Heart right ventricle (tissue), 16 donors: ENCODE results near the gene WBP2NL. TPM values are rescaled to one million over a fixed set of nuclear protein-coding genes. Genes with fewer than 3 reads are reported as not detected.

Experiments
- ATAC-seq, 8 donors: fragments of 200-7000 bp; cut with Tn5 transposase; one replicate each; pipeline ENCODE4 v1.9.1; 2020; ENCODE audit warnings: mild to moderate bottlenecking in 8 of 8, moderate library complexity in 8 of 8, moderate number of reproducible peaks in 1 of 8
- DNase-seq, 2 donors: peaks; one replicate each; pipeline ENCODE4 v3.0.0-alpha.2; 2020
- H3K27ac ChIP-seq, 10 donors: fragments of 200-600 bp; sonication (generic) in 2 of 10; one replicate each; pipeline versions ENCODE4 v1.5.0 to v1.8.0; 2020 to 2022; ENCODE audit warnings: mild to moderate bottlenecking in 3 of 10
- H3K27me3 ChIP-seq, 7 donors: fragments of 200-600 bp; one replicate each; pipeline ENCODE4 v1.8.0; 2021 to 2022; ENCODE audit warnings: mild to moderate bottlenecking in 2 of 7
- H3K36me3 ChIP-seq, 9 donors: fragments of 200-600 bp; sonication (generic) in 1 of 9; one replicate each; pipeline versions ENCODE4 v1.5.0 to v1.8.0; 2020 to 2022; ENCODE audit warnings: mild to moderate bottlenecking in 2 of 9
- H3K4me1 ChIP-seq, 9 donors: fragments of 200-600 bp; sonication (generic) in 1 of 9; one replicate each; pipeline versions ENCODE4 v1.5.0 to v1.8.0; 2020 to 2022; ENCODE audit warnings: mild to moderate bottlenecking in 4 of 9
- H3K4me3 ChIP-seq, 10 donors: fragments of 200-600 bp; sonication (generic) in 2 of 10; one replicate each; pipeline versions ENCODE4 v1.5.0 to v1.8.0; 2020 to 2022; ENCODE audit warnings: mild to moderate bottlenecking in 7 of 10, moderate library complexity in 2 of 10
- H3K9me3 ChIP-seq, 11 donors: fragments of 200-600 bp in 10 of 11; sonication (generic) in 2 of 11; one replicate each; pipeline versions ENCODE4 v1.5.0 to v1.8.0; 2013 to 2022; ENCODE audit warnings: mild to moderate bottlenecking in 2 of 11, control low read depth in 1 of 11, moderate library complexity in 1 of 11
- WGBS, 2 donors: extraction: QIAGEN DNeasy Blood & Tissue Kit; methylation state at CpG; one replicate each; pipeline ENCODE4 v1.1.7; 2013; ENCODE audit warnings: inconsistent platforms in 1 of 2; 5-methylcytosine and 5-hydroxymethylcytosine counted together
- intact Hi-C, 10 donors: fragments of 100-400 bp; cut with DNase I; formaldehyde crosslinking; loops; one replicate each; pipeline versions ENCODE4 v1.11.1 to v1.14.2; 2022
- polyA plus RNA-seq, 2 donors: library from polyadenylated mRNA; stranded (reverse); fragments of 200-250 nt; gene quantifications; one replicate each; pipeline ENCODE4 v1.2.3, GENCODE V29; 2013
- total RNA-seq, 10 donors: library from RNA; stranded (reverse); fragmentation: NEBNext Ultra II Directional in 3 of 10; extraction: Animal tissue kit (Norgen Biotek cat#: 25700) in 3 of 10; gene quantifications; one replicate each; pipeline versions ENCODE4 v1.2.1 to v1.2.4, GENCODE V29; 2021 to 2023
- TF ChIP-seq, protein P1 (sequence below), 9 donors: fragments of 200-600 bp; sonication (generic) in 2 of 9; IDR thresholded peaks; one replicate each; pipeline versions ENCODE4 v1.5.0 to v1.8.0; 2021 to 2022; ENCODE audit warnings: antibody characterized with exemption in 9 of 9, mild to moderate bottlenecking in 5 of 9, moderate library complexity in 1 of 9
- donor health status: Arrhythmogenic right ventricular cardiomyopathy.
- donor health status: ischemic (EF 13 %, LVEDD 7.1; RV severe dilation, severe dysfunction).
- donor health status: healthy with polysubstance abuse.
- donor health status: DM: no; HTN: yes; CAD: no.
- donor health status: DM: no; HTN: no; CAD: no.
- donor health status: ischemic (EF 25% LVEDD 6.9; RV normal size, moderate dysfunction).
- donor health status: ischemic (EF 25% LVEDD 5.7; RV mildly dilated, moderate dysfunction).
- donor health status: healthy.
- donor health status: DM: yes; HTN: yes; CAD: no.
- donor health status: Ischemic cardiomyopathy.
- donor health status: ischemic (EF 35%, LVEDD 5.7; RV mildly dilated, moderate dysfunction).
- donor health status: nonischemic (EF 11% LVEDD 7.7; RV severe dilation, severe dysfunction).
- donor health status: DM: yes; HTN: yes; CAD: no.
- donor health status: PGD.
- donor health status: ischemic (EF 29% LVEDD 5.4; RV normal size, mild dysfunction).
- donor health status: nonischemic (EF 23%, LVEDD 6.1; RV moderate dilation, normal function).

WBP2NL gene
- total and polyA plus RNA-seq, 12 donors = 0.09 to 0.81 (median 0.21) TPM; not detected in 5

DNA sequence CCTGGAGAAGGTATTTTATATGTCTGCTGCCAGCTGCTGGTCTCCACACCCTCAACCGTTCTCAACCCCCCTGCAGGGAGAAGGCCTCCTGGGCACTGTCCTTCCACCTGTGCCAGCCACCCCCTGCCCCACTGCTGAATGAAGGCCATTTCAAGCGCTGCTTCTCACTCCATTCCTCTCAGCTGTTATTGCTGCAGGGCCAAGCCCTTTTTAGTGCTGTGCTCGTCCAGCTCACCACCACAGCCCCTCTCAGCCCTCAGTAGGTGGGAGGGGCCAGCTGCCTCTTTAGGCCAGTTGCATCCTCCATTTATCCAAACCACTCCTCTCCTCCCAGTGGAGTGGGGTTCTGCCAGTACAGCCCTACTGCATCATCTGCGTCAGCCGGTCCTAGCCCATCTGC is 1.8 kb upstream of the WBP2NL start:
- Histone ChIP-seq H3K4me3 (no peak overlapping the region), H3K9me3 (no peaks in the 10 kb centered on the region), H3K4me1 (peaks cover 0 to 11% (median 0%) of the 10 kb centered on the region in 9 donors), H3K27me3 (peaks cover 0 to 16% (median 3%) of the 10 kb centered on the region in 7 donors), H3K36me3 (no peaks in the 10 kb centered on the region), H3K27ac (no peak overlapping the region)
- TF ChIP-seq, protein P1, sequence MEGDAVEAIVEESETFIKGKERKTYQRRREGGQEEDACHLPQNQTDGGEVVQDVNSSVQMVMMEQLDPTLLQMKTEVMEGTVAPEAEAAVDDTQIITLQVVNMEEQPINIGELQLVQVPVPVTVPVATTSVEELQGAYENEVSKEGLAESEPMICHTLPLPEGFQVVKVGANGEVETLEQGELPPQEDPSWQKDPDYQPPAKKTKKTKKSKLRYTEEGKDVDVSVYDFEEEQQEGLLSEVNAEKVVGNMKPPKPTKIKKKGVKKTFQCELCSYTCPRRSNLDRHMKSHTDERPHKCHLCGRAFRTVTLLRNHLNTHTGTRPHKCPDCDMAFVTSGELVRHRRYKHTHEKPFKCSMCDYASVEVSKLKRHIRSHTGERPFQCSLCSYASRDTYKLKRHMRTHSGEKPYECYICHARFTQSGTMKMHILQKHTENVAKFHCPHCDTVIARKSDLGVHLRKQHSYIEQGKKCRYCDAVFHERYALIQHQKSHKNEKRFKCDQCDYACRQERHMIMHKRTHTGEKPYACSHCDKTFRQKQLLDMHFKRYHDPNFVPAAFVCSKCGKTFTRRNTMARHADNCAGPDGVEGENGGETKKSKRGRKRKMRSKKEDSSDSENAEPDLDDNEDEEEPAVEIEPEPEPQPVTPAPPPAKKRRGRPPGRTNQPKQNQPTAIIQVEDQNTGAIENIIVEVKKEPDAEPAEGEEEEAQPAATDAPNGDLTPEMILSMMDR (IDR thresholded peaks at IDR 0.05) = no peak
- WGBS, 2 donors = 83 to 85% methylated on average over 5 of the region's 5 CpGs
- DNase-seq (no peak), ATAC-seq (no peak)
- intact Hi-C loops = no loop called here

DNA sequence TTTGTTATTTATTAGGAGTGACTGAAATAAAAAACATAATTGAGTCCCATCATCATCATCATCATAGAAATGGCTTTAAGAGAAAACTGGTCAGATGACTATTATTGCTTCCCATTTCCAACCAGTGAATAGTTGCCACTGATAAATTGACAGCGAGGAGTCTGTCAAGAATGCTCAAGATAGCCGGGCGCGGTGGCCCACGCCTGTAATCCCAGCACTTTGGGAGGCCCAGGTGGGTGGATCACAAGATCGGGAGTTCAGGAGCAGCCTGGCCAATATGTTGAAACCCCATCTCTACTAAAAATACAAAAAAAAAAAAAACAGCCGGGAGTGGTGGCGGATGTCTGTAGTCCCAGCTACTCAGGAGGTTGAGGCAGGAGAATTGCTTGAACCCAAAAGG is 1.9 kb downstream of the WBP2NL start:
- 92 to 95% methylated on average over 8 of the region's 8 CpGs for WGBS, 2 donors
- Histone ChIP-seq H3K27ac (no peak overlapping the region), H3K9me3 (peaks cover 0 to 5% (median 0%) of the 10 kb centered on the region in 11 donors), H3K4me3 (no peak overlapping the region), H3K27me3 (peaks cover 0 to 16% (median 0%) of the 10 kb centered on the region in 7 donors), H3K4me1 (peaks cover 0 to 11% (median 0%) of the 10 kb centered on the region in 9 donors), H3K36me3 (no peaks in the 10 kb centered on the region)
- no peak for ATAC-seq
- no peak for DNase-seq
- TF ChIP-seq, protein P1 (IDR thresholded peaks at IDR 0.05) = no peak
- intact Hi-C loops = no loop called here

DNA sequence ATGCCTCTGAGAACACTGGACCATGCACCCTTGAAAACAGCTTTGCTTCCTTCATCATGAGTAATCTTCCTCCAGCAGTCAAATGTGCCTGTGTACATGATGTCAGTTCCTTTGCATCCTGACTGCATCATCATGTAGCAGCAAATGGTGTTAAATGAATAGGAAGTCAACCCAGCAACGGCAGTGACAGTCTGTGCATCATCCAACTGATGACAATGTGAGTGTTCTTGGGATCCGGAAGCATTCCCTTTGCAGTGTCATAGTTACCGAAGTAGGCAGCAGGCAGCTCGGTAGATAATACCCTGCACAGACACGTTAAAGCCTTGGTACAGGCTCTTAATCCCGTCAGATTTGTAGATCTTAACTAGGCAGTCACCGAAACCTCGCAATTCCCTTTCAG is 2.5 kb downstream of the WBP2NL start:
- Histone ChIP-seq H3K4me1 (peaks cover 0 to 11% (median 0%) of the 10 kb centered on the region in 9 donors), H3K36me3 (no peaks in the 10 kb centered on the region), H3K27ac (no peak overlapping the region), H3K27me3 (peaks cover 0 to 16% (median 0%) of the 10 kb centered on the region in 7 donors), H3K4me3 (no peak overlapping the region), H3K9me3 (peaks cover 0 to 11% (median 0%) of the 10 kb centered on the region in 11 donors)
- intact Hi-C loops = no loop called here
- WGBS, 2 donors = 81 to 83% methylated on average over 8 of the region's 8 CpGs
- ATAC-seq (no peak), DNase-seq (no peak)
- TF ChIP-seq, protein P1 (IDR thresholded peaks at IDR 0.05) = no peak

DNA sequence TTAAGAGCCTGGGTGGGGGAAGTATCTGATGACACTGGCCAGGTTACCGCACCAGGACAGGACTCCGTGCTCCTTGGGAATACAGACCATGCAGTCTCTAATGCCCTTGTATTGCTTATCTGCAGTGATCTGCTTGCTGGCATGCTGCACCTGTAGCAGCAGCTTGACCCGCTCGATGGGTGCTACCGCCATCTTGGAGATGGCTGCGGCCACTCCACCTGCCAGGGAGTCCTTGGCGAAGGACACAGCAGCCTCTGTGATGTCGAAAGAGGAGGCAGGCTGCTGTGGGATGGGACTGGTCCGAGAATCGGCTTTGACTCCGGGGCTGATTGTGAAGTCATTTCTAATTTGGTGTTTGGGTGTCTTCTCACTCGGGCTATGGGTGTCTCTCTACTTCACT is 3.1 kb downstream of the WBP2NL start:
- Histone ChIP-seq H3K27ac (no peak overlapping the region), H3K4me3 (no peak overlapping the region), H3K36me3 (no peaks in the 10 kb centered on the region), H3K9me3 (peaks cover 0 to 13% (median 0%) of the 10 kb centered on the region in 11 donors), H3K27me3 (peaks cover 0 to 15% (median 0%) of the 10 kb centered on the region in 7 donors), H3K4me1 (peaks cover 0 to 11% (median 0%) of the 10 kb centered on the region in 9 donors)
- DNase-seq = no peak
- intact Hi-C loops = no loop called here
- ATAC-seq = no peak
- TF ChIP-seq, protein P1 (IDR thresholded peaks at IDR 0.05) = no peak
- WGBS, 2 donors = 92 to 96% methylated on average over 12 of the region's 12 CpGs
